NT2/D1 (cell line): ENCODE measurements around the gene SHB.
"Not testable (repeated sequence)": the region's sequence is repeated elsewhere in the genome, so short reads cannot be mapped to it uniquely, and the experiment has no call there.

ENCODE experiments used
- DNase-seq: peaks from one replicate; pipeline ENCODE4 v3.0.0-alpha.2; 2011; ENCODE audit warnings: low read depth, low spot score
- H3K27me3 ChIP-seq: 2 replicates; pipeline ENCODE4 v1.6.0; 2011; ENCODE audit warnings: mild to moderate bottlenecking; ENCODE audit not compliant: insufficient read length, insufficient read depth
- H3K36me3 ChIP-seq: 2 replicates; pipeline ENCODE4 v1.6.1; 2011; ENCODE audit warnings: mild to moderate bottlenecking, low read length, mixed read lengths; ENCODE audit not compliant: insufficient read depth, insufficient read length
- H3K4me1 ChIP-seq: 2 replicates; pipeline ENCODE4 v1.5.1; 2011; ENCODE audit not compliant: insufficient read depth, insufficient read length
- H3K4me3 ChIP-seq: 2 replicates; pipeline ENCODE4 v1.5.1; 2011; ENCODE audit warnings: low read depth; ENCODE audit not compliant: insufficient read length
- H3K9ac ChIP-seq: 2 replicates; pipeline ENCODE4 v1.6.0; 2011; ENCODE audit warnings: low read depth; ENCODE audit not compliant: insufficient read length
- H3K9me3 ChIP-seq: 2 replicates; pipeline ENCODE4 v1.5.1; 2011; ENCODE audit warnings: mild to moderate bottlenecking, low read length; ENCODE audit not compliant: insufficient read depth
- SUZ12 ChIP-seq: IDR thresholded peaks from 2 replicates; pipeline ENCODE4 v1.6.1; 2011; ENCODE audit not compliant: insufficient read length, insufficient read depth; ENCODE audit errors: extremely low read depth
- YY1 ChIP-seq: IDR thresholded peaks from 2 replicates; pipeline ENCODE4 v1.6.1; 2011; ENCODE audit not compliant: insufficient read length, insufficient read depth
- ZNF274 ChIP-seq: IDR thresholded peaks from 2 replicates; pipeline ENCODE4 v1.6.1; 2011; ENCODE audit warnings: mild to moderate bottlenecking, low read depth, low read length

Gene SHB

GRCh38 chr9:37897665-37898064 is 171.4 kb downstream of the SHB start:
- TF ChIP-seq SUZ12 (no peak), YY1 (no peak), ZNF274 (no peak)
- no peaks in the 10 kb centered on the region for H3K27me3 ChIP-seq
- H3K4me3 ChIP-seq: no peak overlapping the region
- no peaks in the 10 kb centered on the region for H3K4me1 ChIP-seq
- no peaks in the 10 kb centered on the region for H3K9me3 ChIP-seq
- H3K9ac ChIP-seq: no peak overlapping the region
- H3K36me3 ChIP-seq: peaks cover 76% of the 10 kb centered on the region
- DNase-seq: no peak

GRCh38 chr9:37892063-37892462 is 177.0 kb downstream of the SHB start:
- no peak for DNase-seq
- no peak overlapping the region for H3K9ac ChIP-seq
- H3K4me1 ChIP-seq: no peaks in the 10 kb centered on the region
- no peaks in the 10 kb centered on the region for H3K27me3 ChIP-seq
- H3K9me3 ChIP-seq: peaks cover 14% of the 10 kb centered on the region; the same call in 1 of the 2 replicates
- peaks cover 86% of the 10 kb centered on the region for H3K36me3 ChIP-seq
- H3K4me3 ChIP-seq: no peak overlapping the region
- no peak for TF ChIP-seq SUZ12
- TF ChIP-seq YY1: no peak
- no peak for TF ChIP-seq ZNF274

GRCh38 chr9:37891042-37891441 is 178.0 kb downstream of the SHB start:
- not testable (repeated sequence) for H3K9ac ChIP-seq, DNase-seq, H3K27me3 ChIP-seq, H3K4me3 ChIP-seq, H3K4me1 ChIP-seq
- Histone ChIP-seq H3K9me3 (peaks cover 14% of the 10 kb centered on the region; the same call in 1 of the 2 replicates), H3K36me3 (peaks cover 81% of the 10 kb centered on the region)

GRCh38 chr9:37889536-37889935 is 179.5 kb downstream of the SHB start:
- TF ChIP-seq ZNF274 (no peak), YY1 (no peak), SUZ12 (no peak)
- no peak for DNase-seq
- no peaks in the 10 kb centered on the region for H3K4me1 ChIP-seq
- H3K27me3 ChIP-seq: no peaks in the 10 kb centered on the region
- peaks cover 74% of the 10 kb centered on the region for H3K36me3 ChIP-seq
- H3K9me3 ChIP-seq: peaks cover 14% of the 10 kb centered on the region; the same call in 1 of the 2 replicates
- H3K9ac ChIP-seq: no peak overlapping the region
- no peak overlapping the region for H3K4me3 ChIP-seq

- H3K36me3 ChIP-seq: peaks cover 64% of the 10 kb centered on the region
- not testable (repeated sequence) for H3K9ac ChIP-seq, DNase-seq
These were observed 180.9 kb downstream of the SHB start for GRCh38 chr9:37887977-37888583.

GRCh38 chr9:37880916-37881479 is 188.0 kb downstream of the SHB start:
- peaks cover 19% of the 10 kb centered on the region for H3K9me3 ChIP-seq
- H3K4me1 ChIP-seq: no peaks in the 10 kb centered on the region
- H3K9ac ChIP-seq: no peak overlapping the region
- no peaks in the 10 kb centered on the region for H3K27me3 ChIP-seq
- DNase-seq: no peak
- peaks cover 28% of the 10 kb centered on the region for H3K36me3 ChIP-seq
- TF ChIP-seq SUZ12 (no peak), ZNF274 (no peak), YY1 (no peak)
- no peak overlapping the region for H3K4me3 ChIP-seq

More at GRCh38 chr9:37887977-37888583, 180.9 kb downstream of the SHB start:
- not testable (repeated sequence) for H3K4me1 ChIP-seq, H3K27me3 ChIP-seq, H3K4me3 ChIP-seq
- H3K9me3 ChIP-seq: peaks cover 14% of the 10 kb centered on the region; the same call in 1 of the 2 replicates

GRCh38 chr9:37876376-37876775 is 192.7 kb downstream of the SHB start:
- Histone ChIP-seq H3K9ac (no peak overlapping the region), H3K36me3 (peaks cover 17% of the 10 kb centered on the region), H3K4me1 (no peaks in the 10 kb centered on the region), H3K27me3 (no peaks in the 10 kb centered on the region), H3K9me3 (peaks cover 19% of the 10 kb centered on the region), H3K4me3 (no peak overlapping the region)
- TF ChIP-seq SUZ12 (no peak), ZNF274 (no peak), YY1 (no peak)
- DNase-seq: no peak

- DNase-seq: no peak
- TF ChIP-seq YY1: no peak
- no peak for TF ChIP-seq ZNF274
- TF ChIP-seq SUZ12: no peak
- H3K27me3 ChIP-seq: no peaks in the 10 kb centered on the region
- peaks cover 6% of the 10 kb centered on the region for H3K36me3 ChIP-seq
- H3K9ac ChIP-seq: no peak overlapping the region
- no peak overlapping the region for H3K4me3 ChIP-seq
- no peaks in the 10 kb centered on the region for H3K4me1 ChIP-seq
- peaks cover 19% of the 10 kb centered on the region for H3K9me3 ChIP-seq
These were observed 195.1 kb downstream of the SHB start for GRCh38 chr9:37873955-37874354.
